AG04450 (cell line): ENCODE data around the gene SRGAP3. TPM values are rescaled to one million over a fixed set of nuclear protein-coding genes. Genes with fewer than 3 reads are reported as not detected.

ENCODE experiments used
- CTCF ChIA-PET: fragments of 300-600, 350-600 bp; formaldehyde crosslinking; extraction: SDS; loops from one replicate; lab custom pipeline; 2022; ENCODE audit warnings: antibody characterized with exemption, inconsistent platforms; lab: Charles Lee
- POLR2A ChIA-PET: fragments of 350-600 bp; formaldehyde crosslinking; extraction: SDS; loops from one replicate; lab custom pipeline; 2021; ENCODE audit warnings: antibody characterized with exemption, inconsistent platforms; lab: Yijun Ruan, JAX
- DNase-seq: peaks from one replicate; pipeline ENCODE4 v3.0.0-alpha.2; 2011; ENCODE audit warnings: low read depth, low spot score
- H3K27ac ChIP-seq: one replicate; pipeline ENCODE4 v1.5.1; 2012; ENCODE audit warnings: low read depth, low read length, control low read depth
- H3K27me3 ChIP-seq: one replicate; pipeline ENCODE4 v1.6.0; 2012; ENCODE audit warnings: low read length; ENCODE audit not compliant: control insufficient read depth, insufficient read depth
- H3K4me3 ChIP-seq: 2 replicates; pipeline ENCODE4 v1.5.1; 2011; ENCODE audit warnings: mild to moderate bottlenecking, low read depth, low read length, control low read depth
- H3K9me3 ChIP-seq: 2 replicates; pipeline ENCODE4 v1.5.1; 2012; ENCODE audit warnings: low read length; ENCODE audit not compliant: control insufficient read depth, insufficient read depth
- polyA plus RNA-seq: library from polyadenylated mRNA; depleted of rRNA; stranded (reverse); fragments of >200 nt; gene quantifications from 2 replicates; pipeline ENCODE4 v1.2.3, GENCODE V29; 2011
- TF ChIP-seq, protein P1 (sequence below): IDR thresholded peaks from 2 replicates; pipeline ENCODE4 v1.5.1; 2011; ENCODE audit warnings: low read depth, low read length, control low read depth, inconsistent platforms

SRGAP3 gene
- polyA plus RNA-seq, 1 experiment, result 0.61 TPM

GRCh38 chr3:9108876-9109567 is 140.4 kb downstream of the SRGAP3 start:
- ChIA-PET POLR2A (no interaction called here), CTCF (no interaction called here)
- TF ChIP-seq, protein P1, sequence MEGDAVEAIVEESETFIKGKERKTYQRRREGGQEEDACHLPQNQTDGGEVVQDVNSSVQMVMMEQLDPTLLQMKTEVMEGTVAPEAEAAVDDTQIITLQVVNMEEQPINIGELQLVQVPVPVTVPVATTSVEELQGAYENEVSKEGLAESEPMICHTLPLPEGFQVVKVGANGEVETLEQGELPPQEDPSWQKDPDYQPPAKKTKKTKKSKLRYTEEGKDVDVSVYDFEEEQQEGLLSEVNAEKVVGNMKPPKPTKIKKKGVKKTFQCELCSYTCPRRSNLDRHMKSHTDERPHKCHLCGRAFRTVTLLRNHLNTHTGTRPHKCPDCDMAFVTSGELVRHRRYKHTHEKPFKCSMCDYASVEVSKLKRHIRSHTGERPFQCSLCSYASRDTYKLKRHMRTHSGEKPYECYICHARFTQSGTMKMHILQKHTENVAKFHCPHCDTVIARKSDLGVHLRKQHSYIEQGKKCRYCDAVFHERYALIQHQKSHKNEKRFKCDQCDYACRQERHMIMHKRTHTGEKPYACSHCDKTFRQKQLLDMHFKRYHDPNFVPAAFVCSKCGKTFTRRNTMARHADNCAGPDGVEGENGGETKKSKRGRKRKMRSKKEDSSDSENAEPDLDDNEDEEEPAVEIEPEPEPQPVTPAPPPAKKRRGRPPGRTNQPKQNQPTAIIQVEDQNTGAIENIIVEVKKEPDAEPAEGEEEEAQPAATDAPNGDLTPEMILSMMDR, result no peak

GRCh38 chr3:9107738-9108137 is 141.7 kb downstream of the SRGAP3 start:
- POLR2A ChIA-PET, result no interaction called here
- no peak overlapping the region for H3K27ac ChIP-seq
- no peak for DNase-seq
- peaks cover 6% of the 10 kb centered on the region for H3K27me3 ChIP-seq
- TF ChIP-seq, protein P1, result no peak
- no peak overlapping the region for H3K4me3 ChIP-seq
- H3K9me3 ChIP-seq, result no peaks in the 10 kb centered on the region
- CTCF ChIA-PET, result no interaction called here

More at GRCh38 chr3:9108876-9109567, 140.4 kb downstream of the SRGAP3 start:
- H3K27ac ChIP-seq, result no peak overlapping the region
- H3K9me3 ChIP-seq, result no peaks in the 10 kb centered on the region
- no peak for DNase-seq
- H3K4me3 ChIP-seq, result no peak overlapping the region
- H3K27me3 ChIP-seq, result peaks cover 6% of the 10 kb centered on the region

DNA sequence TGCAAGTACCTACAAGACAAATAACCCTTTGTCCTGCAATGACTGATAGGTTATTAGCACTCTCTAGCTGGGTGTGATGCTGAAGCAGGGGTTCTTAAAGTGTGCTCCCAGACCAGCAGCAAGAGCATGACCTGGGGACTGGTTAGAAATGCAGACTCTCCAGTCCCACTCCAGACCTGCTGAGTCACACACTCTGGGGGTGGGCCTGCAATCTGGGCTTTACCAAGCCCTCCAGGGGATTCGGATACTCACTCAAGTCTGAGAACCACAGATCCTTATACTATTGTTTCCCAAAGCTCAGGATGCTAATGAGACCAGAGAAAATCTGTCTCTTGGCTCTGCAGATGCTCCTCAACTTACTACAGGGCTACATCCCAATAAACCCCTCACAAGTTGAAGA is 144.0 kb downstream of the SRGAP3 start:
- H3K27ac ChIP-seq, result no peak overlapping the region
- POLR2A ChIA-PET, result no interaction called here
- no peak overlapping the region for H3K4me3 ChIP-seq
- no peaks in the 10 kb centered on the region for H3K9me3 ChIP-seq
- TF ChIP-seq, protein P1, result no peak
- DNase-seq, result no peak
- CTCF ChIA-PET, result no interaction called here
- peaks cover 11% of the 10 kb centered on the region for H3K27me3 ChIP-seq

GRCh38 chr3:9104121-9104520 is 145.3 kb downstream of the SRGAP3 start:
- TF ChIP-seq, protein P1, result no peak
- no peak for DNase-seq
- Histone ChIP-seq H3K27ac (no peak overlapping the region), H3K4me3 (no peak overlapping the region), H3K27me3 (peaks cover 14% of the 10 kb centered on the region), H3K9me3 (no peaks in the 10 kb centered on the region)
- CTCF ChIA-PET, result no interaction called here
- POLR2A ChIA-PET, result no interaction called here

DNA sequence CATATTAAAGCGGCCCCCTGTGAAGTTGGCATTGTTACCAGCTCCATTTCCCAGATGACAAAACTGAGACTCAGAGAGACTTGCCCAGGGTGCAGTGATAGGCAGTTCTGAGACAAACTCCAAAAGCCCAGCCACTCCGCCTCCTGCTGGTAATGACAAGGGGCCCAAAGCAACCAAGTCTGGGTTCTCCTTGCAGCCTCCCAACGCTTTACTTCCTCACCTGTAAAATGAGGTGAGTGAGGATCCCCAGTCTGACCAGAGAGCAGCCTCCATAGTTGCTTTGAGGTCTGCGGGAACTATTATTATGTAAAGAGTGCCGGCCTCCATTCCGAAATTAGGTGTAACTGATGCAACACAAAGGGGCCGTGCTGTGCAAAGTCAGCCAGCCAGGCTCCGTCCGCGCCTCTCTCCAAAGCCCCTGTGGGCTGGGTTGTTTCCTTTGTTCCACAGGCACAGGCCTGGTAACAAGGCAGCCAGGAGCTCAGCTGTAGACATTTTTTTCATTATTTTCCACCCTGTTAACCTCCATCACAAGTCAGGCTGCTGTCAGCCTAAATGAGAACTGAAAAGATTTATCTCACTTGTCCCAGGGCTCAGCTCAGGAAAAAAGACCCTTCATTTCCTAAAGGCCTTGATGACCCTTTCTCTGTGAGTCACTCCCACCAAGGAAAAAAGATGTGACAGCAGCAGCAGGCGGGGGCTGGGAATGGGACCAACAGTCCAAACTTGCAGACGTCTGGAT is 147.0 kb downstream of the SRGAP3 start:
- POLR2A ChIA-PET, result no interaction called here
- H3K4me3 ChIP-seq, result no peak overlapping the region
- TF ChIP-seq, protein P1, result no peak
- no peak overlapping the region for H3K27ac ChIP-seq
- DNase-seq, result no peak
- no peaks in the 10 kb centered on the region for H3K9me3 ChIP-seq
- H3K27me3 ChIP-seq, result peaks cover 12% of the 10 kb centered on the region
- CTCF ChIA-PET, result no interaction called here
